ENCODE measurements around the gene PDGFRB. TPM values are rescaled to one million over a fixed set of nuclear protein-coding genes. Genes with fewer than 3 reads are reported as not detected.

Gene PDGFRB
- total RNA-seq, 1 donor from 2014 or later, result 74.8 TPM

GRCh38 chr5:150162142-150162513 is 6.5 kb upstream of the PDGFRB start:
- DNase-seq (ENCODE audit: extremely low spot score, unreplicated experiment), result no peak
- TF ChIP-seq CTCF (conservative IDR thresholded peaks at IDR 0.05), result no peak
- Mint-ChIP-seq H3K4me1 (ENCODE audit: unreplicated experiment) (peaks cover 61% of the 10 kb centered on the region), H3K27ac (peak overlapping the region; percentile 39), H3K36me3 (no peaks in the 10 kb centered on the region), H3K4me3 (peak overlapping the region; percentile 36), H3K27me3 (peaks cover 30% of the 10 kb centered on the region), H3K9me3 (no peaks in the 10 kb centered on the region)

GRCh38 chr5:150161242-150162141 is 5.8 kb upstream of the PDGFRB start:
- H3K27me3 Mint-ChIP-seq, result peaks cover 32% of the 10 kb centered on the region
- DNase-seq (ENCODE audit: extremely low spot score, unreplicated experiment), result peak; percentile 91
- H3K4me3 Mint-ChIP-seq, result no peak overlapping the region
- no peaks in the 10 kb centered on the region for H3K36me3 Mint-ChIP-seq
- no peaks in the 10 kb centered on the region for H3K9me3 Mint-ChIP-seq
- H3K27ac Mint-ChIP-seq, result peak overlapping the region; percentile 39
- TF ChIP-seq CTCF (conservative IDR thresholded peaks at IDR 0.05), result peak; percentile 88
- peaks cover 64% of the 10 kb centered on the region for H3K4me1 Mint-ChIP-seq (ENCODE audit: unreplicated experiment)

DNA sequence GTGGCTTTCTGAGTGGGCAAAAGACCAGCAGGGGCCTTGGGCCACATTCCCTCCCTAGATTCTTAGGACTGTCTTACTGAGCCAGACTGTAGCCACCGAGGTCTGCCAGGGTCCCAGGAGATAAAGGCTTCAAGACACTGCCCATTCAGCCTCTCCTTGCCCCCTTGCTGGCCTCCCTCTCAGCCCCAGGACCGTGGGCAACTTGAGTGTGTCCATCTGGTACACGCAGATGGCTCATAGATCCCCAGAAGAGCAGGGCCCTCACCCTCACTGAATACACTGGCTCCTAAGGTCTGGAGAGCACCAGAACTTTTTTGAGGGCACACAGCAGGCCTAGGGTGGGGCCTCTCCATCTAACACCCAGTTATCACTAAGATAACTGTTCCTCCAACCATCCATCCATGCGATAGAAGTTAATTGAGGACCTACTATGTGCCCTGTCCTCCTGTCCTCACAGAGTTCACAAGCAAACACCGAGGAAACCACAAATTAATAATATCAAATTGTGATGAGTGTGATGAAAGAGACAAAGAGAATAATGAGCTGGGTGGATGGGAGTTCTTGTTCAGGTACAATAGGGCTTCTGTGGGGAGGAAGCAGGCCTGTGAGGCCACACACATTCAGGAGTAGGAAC is 4.9 kb upstream of the PDGFRB start:
- TF ChIP-seq CTCF (conservative IDR thresholded peaks at IDR 0.05), result no peak
- Mint-ChIP-seq H3K4me1 (ENCODE audit: unreplicated experiment) (peaks cover 65% of the 10 kb centered on the region), H3K27ac (no peak overlapping the region), H3K4me3 (no peak overlapping the region), H3K27me3 (peaks cover 31% of the 10 kb centered on the region), H3K36me3 (no peaks in the 10 kb centered on the region), H3K9me3 (no peaks in the 10 kb centered on the region)
- DNase-seq (ENCODE audit: extremely low spot score, unreplicated experiment), result no peak

DNA sequence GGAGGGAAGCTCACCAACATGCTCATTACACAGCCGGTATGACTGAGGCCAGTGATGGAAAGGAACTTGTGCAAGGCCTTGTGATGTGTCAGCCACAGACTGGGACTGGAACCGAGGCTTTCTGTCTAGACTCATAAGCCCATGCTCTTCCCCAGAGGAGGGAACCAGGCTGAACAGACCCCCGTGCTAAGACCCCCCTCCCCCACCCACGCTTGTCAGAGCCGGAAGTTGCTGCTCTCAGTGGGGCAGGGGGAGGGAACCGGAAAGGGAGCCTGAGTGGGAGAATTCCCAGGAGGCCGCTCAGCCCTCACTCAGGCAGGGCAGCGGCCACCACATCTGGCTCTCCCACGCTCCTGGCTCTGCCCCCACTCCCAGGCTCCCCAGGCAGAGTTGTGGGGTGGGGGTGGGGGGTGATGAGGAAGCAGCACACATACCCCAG is 4.1 kb upstream of the PDGFRB start:
- Mint-ChIP-seq H3K27me3 (peaks cover 23% of the 10 kb centered on the region), H3K4me1 (ENCODE audit: unreplicated experiment) (peaks cover 57% of the 10 kb centered on the region), H3K27ac (no peak overlapping the region), H3K36me3 (no peaks in the 10 kb centered on the region), H3K9me3 (no peaks in the 10 kb centered on the region), H3K4me3 (no peak overlapping the region)
- DNase-seq (ENCODE audit: extremely low spot score, unreplicated experiment), result no peak
- TF ChIP-seq CTCF (conservative IDR thresholded peaks at IDR 0.05), result no peak

DNA sequence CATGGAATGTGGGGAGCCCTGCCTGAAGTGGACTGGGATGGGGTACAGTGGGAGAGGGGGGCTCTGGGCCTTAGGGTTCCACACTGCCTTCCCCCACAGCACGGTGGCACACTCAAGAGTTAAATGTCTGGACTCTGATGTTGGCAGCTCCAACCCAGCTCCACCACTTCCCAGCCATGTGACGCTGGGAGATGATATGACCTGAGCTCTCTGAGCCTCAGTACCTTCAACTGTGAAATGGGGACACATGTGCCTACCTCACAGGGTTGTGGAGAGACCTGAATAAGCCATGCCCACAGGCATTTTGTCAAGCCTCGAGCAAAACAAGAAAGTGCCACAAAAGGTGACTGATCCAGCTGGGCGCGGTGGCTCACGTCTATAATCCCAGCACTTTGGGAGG is 3.4 kb upstream of the PDGFRB start:
- Mint-ChIP-seq H3K27me3 (peaks cover 26% of the 10 kb centered on the region), H3K36me3 (no peaks in the 10 kb centered on the region), H3K4me1 (ENCODE audit: unreplicated experiment) (peaks cover 55% of the 10 kb centered on the region), H3K27ac (peak overlapping the region; percentile 72), H3K4me3 (no peak overlapping the region), H3K9me3 (no peaks in the 10 kb centered on the region)
- TF ChIP-seq CTCF (conservative IDR thresholded peaks at IDR 0.05), result no peak
- no peak for DNase-seq (ENCODE audit: extremely low spot score, unreplicated experiment)

All from type B pancreatic cell (in vitro differentiated cells).